H1 (cell line): ENCODE results near the gene BCLAF3. TPM values are rescaled to one million over a fixed set of nuclear protein-coding genes. Genes with fewer than 3 reads are reported as not detected.

ENCODE experiments used
- CTCF ChIA-PET: fragments of 300-600 bp; sonication (Branson Sonifier 250); formaldehyde crosslinking; loops from one replicate; lab custom pipeline; 2021; ENCODE audit not compliant: partially characterized antibody; lab: Charles Lee
- POLR2A ChIA-PET: fragments of 300-600 bp; sonication (Branson Sonifier 250); formaldehyde crosslinking; loops from one replicate; lab custom pipeline; 2021; ENCODE audit warnings: inconsistent platforms; ENCODE audit not compliant: partially characterized antibody; lab: Charles Lee
- DNase-seq, 2 experiments: peaks; one replicate each; pipeline versions ENCODE4 v3.0.0 to v3.0.0-alpha.2; 2010 to 2022; ENCODE audit warnings: low spot score in 2 of 2, low read depth in 1 of 2, mixed read lengths in 1 of 2
- FAIRE-seq: peaks from 2 replicates; lab custom pipeline; 2011; peaks lifted over from hg19 to GRCh38; lab: Jason Lieb, UNC
- H2AFZ ChIP-seq: 2 replicates; pipeline ENCODE4 v1.8.1; 2012; ENCODE audit warnings: low read length, inconsistent platforms
- H2AK5ac ChIP-seq: 2 replicates; pipeline ENCODE4 v1.6.1; 2013; ENCODE audit warnings: low read depth, low read length
- H2BK120ac ChIP-seq: replicated peaks from 2 replicates; pipeline ENCODE3; 2013; ENCODE audit warnings: low read depth, low read length, inconsistent platforms
- H2BK12ac ChIP-seq: 2 replicates; pipeline ENCODE4 v1.6.1; 2013; ENCODE audit warnings: low read depth, low read length
- H2BK15ac ChIP-seq: 2 replicates; pipeline ENCODE4 v1.6.1; 2013; ENCODE audit warnings: low read length
- H2BK20ac ChIP-seq: 2 replicates; pipeline ENCODE4 v1.6.1; 2013; ENCODE audit warnings: low read length
- H2BK5ac ChIP-seq: 2 replicates; pipeline ENCODE4 v1.6.1; 2013; ENCODE audit warnings: low read depth, low read length
- H3K14ac ChIP-seq: 2 replicates; pipeline ENCODE4 v1.6.1; 2013; ENCODE audit warnings: inconsistent platforms; ENCODE audit not compliant: insufficient read length
- H3K18ac ChIP-seq: 2 replicates; pipeline ENCODE4 v1.6.1; 2013; ENCODE audit warnings: low read length; ENCODE audit errors: extremely low read depth
- H3K23ac ChIP-seq: 2 replicates; pipeline ENCODE4 v1.6.1; 2013; ENCODE audit warnings: inconsistent platforms; ENCODE audit not compliant: insufficient read length
- H3K23me2 ChIP-seq: 2 replicates; pipeline ENCODE4 v1.6.1; 2013; ENCODE audit warnings: low read depth, low read length
- H3K27ac ChIP-seq: 2 replicates; pipeline ENCODE4 v1.6.1; 2011; ENCODE audit warnings: low read depth, low read length, inconsistent platforms
- H3K27me3 ChIP-seq, 4 experiments: replicated peaks in 1 of 4; 1 replicate in 1 of 4; 2 replicates in 3 of 4; pipeline versions ENCODE4 v1.6.1 to v1.8.1; 2011 to 2013; ENCODE audit warnings: low read length in 3 of 4, mild to moderate bottlenecking in 3 of 4, inconsistent platforms in 2 of 4, mixed read lengths in 2 of 4, moderate library complexity in 1 of 4; ENCODE audit not compliant: control insufficient read depth in 3 of 4, insufficient read depth in 3 of 4; ENCODE audit errors: extremely low read depth in 1 of 4
- H3K36me3 ChIP-seq, 4 experiments: 2 replicates each; pipeline versions ENCODE4 v1.6.1 to v1.8.1; 2011 to 2013; ENCODE audit warnings: mild to moderate bottlenecking in 4 of 4, low read length in 3 of 4, moderate library complexity in 2 of 4, control low read depth in 1 of 4, inconsistent platforms in 1 of 4; ENCODE audit not compliant: insufficient read depth in 4 of 4, control insufficient read depth in 2 of 4
- H3K4ac ChIP-seq: replicated peaks from 2 replicates; pipeline ENCODE3; 2013; ENCODE audit warnings: low read length, low read depth, mixed read lengths, inconsistent platforms; ENCODE audit not compliant: insufficient read length
- H3K4me1 ChIP-seq, 4 experiments: replicated peaks in 1 of 4; 1 replicate in 1 of 4; 2 replicates in 3 of 4; pipeline versions ENCODE4 v1.6.1 to v1.8.1; 2011 to 2013; ENCODE audit warnings: low read length in 3 of 4, inconsistent platforms in 2 of 4, mixed read lengths in 1 of 4; ENCODE audit not compliant: insufficient read depth in 4 of 4, control insufficient read depth in 3 of 4
- H3K4me2 ChIP-seq, 2 experiments: 2 replicates each; pipeline versions ENCODE4 v1.6.1 to v1.8.1; 2011 to 2013; ENCODE audit warnings: low read depth in 2 of 2, low read length in 2 of 2, control low read depth in 1 of 2, inconsistent platforms in 1 of 2, mild to moderate bottlenecking in 1 of 2; ENCODE audit not compliant: insufficient read depth in 1 of 2
- H3K4me3 ChIP-seq, 4 experiments: fragments of 200-600, 300-600 bp in 1 of 4; sonication (generic), shearing (Covaris generic), sonication (Bioruptor Twin) in 1 of 4; 2 replicates each; pipeline versions ENCODE4 v1.5.1 to v1.8.1; 2011 to 2016; ENCODE audit warnings: low read length in 4 of 4, low read depth in 3 of 4, control low read depth in 2 of 4, inconsistent platforms in 2 of 4, mild to moderate bottlenecking in 2 of 4, mixed read lengths in 1 of 4, moderate library complexity in 1 of 4; ENCODE audit not compliant: insufficient read depth in 2 of 4; ENCODE audit errors: extremely low read depth in 1 of 4
- H3K56ac ChIP-seq: replicated peaks from 2 replicates; pipeline ENCODE3; 2013; ENCODE audit warnings: low read depth, mild to moderate bottlenecking, mixed read lengths, low read length, inconsistent platforms; ENCODE audit not compliant: insufficient read length
- H3K79me1 ChIP-seq: 2 replicates; pipeline ENCODE4 v1.6.1; 2013; ENCODE audit warnings: low read depth, low read length, control low read depth
- H3K79me2 ChIP-seq, 2 experiments: 2 replicates each; pipeline versions ENCODE4 v1.6.1 to v1.8.1; 2012 to 2013; ENCODE audit warnings: low read length in 2 of 2, mild to moderate bottlenecking in 2 of 2, inconsistent platforms in 1 of 2; ENCODE audit not compliant: insufficient read depth in 2 of 2, control insufficient read depth in 1 of 2
- H3K9ac ChIP-seq, 4 experiments: replicated peaks in 1 of 4; 1 replicate in 1 of 4; 2 replicates in 3 of 4; pipeline versions ENCODE4 v1.6.1 to v1.8.1; 2011 to 2013; ENCODE audit warnings: low read depth in 3 of 4, low read length in 3 of 4, control low read depth in 2 of 4, mild to moderate bottlenecking in 2 of 4, moderate library complexity in 2 of 4, inconsistent platforms in 1 of 4; ENCODE audit errors: extremely low read depth in 1 of 4
- H3K9me3 ChIP-seq, 2 experiments: 2 replicates each; pipeline versions ENCODE4 v1.6.1 to v1.8.1; 2012 to 2013; ENCODE audit warnings: mild to moderate bottlenecking in 2 of 2, moderate library complexity in 2 of 2, control low read depth in 1 of 2, inconsistent platforms in 1 of 2, low read depth in 1 of 2, low read length in 1 of 2, mixed read lengths in 1 of 2; ENCODE audit not compliant: insufficient read depth in 2 of 2
- H4K20me1 ChIP-seq, 2 experiments: replicated peaks in 1 of 2; 2 replicates each; pipeline versions ENCODE3 to v1.8.1; 2011 to 2013; ENCODE audit warnings: inconsistent platforms in 2 of 2, low read length in 2 of 2, mild to moderate bottlenecking in 1 of 2; ENCODE audit not compliant: insufficient read depth in 2 of 2, control insufficient read depth in 1 of 2
- H4K5ac ChIP-seq: 2 replicates; pipeline ENCODE4 v1.6.1; 2013; ENCODE audit warnings: low read length, low read depth, mixed read lengths, inconsistent platforms; ENCODE audit not compliant: insufficient read length
- H4K8ac ChIP-seq: 2 replicates; pipeline ENCODE4 v1.8.0; 2013; ENCODE audit warnings: mild to moderate bottlenecking, moderate library complexity, low read length, inconsistent platforms; ENCODE audit not compliant: insufficient read depth; ENCODE audit errors: extremely low read depth
- H4K91ac ChIP-seq: replicated peaks from 2 replicates; pipeline ENCODE3; 2013; ENCODE audit warnings: low read length, mixed read lengths, inconsistent platforms; ENCODE audit not compliant: insufficient read length
- ASH2L ChIP-seq: fragments of 200-600, 300-600 bp; sonication (generic); IDR thresholded peaks from one replicate; pipeline ENCODE4 v1.7.1; 2017; ENCODE audit warnings: low read length
- CHD1 ChIP-seq: IDR thresholded peaks from 2 replicates; pipeline ENCODE4 v1.6.1; 2012; ENCODE audit warnings: low read depth, low read length, improper control_type of control experiment
- EP300 ChIP-seq, 2 experiments: IDR thresholded peaks; 1 replicate in 1 of 2; 2 replicates in 1 of 2; pipeline ENCODE4 v1.6.1; 2011 to 2012; ENCODE audit warnings: low read depth in 2 of 2, low read length in 2 of 2, mild to moderate bottlenecking in 2 of 2, borderline replicate concordance in 1 of 2, inconsistent platforms in 1 of 2, moderate library complexity in 1 of 2
- JUN ChIP-seq: IDR thresholded peaks from 2 replicates; pipeline ENCODE4 v1.6.1; 2011; ENCODE audit warnings: low read depth, mild to moderate bottlenecking, improper control_type of control experiment, low read length
- SIRT6 ChIP-seq: IDR thresholded peaks from one replicate; pipeline ENCODE4 v1.7.1; 2012; ENCODE audit warnings: low read length, inconsistent platforms
- SP2 ChIP-seq: IDR thresholded peaks from 2 replicates; pipeline ENCODE4 v1.6.1; 2012; ENCODE audit warnings: mild to moderate bottlenecking, low read length, inconsistent platforms
- TBP ChIP-seq: IDR thresholded peaks from 2 replicates; pipeline ENCODE4 v1.6.1; 2011; ENCODE audit warnings: low read depth, low read length, improper control_type of control experiment
- WGBS, 2 experiments: shearing (Covaris generic) in 1 of 2; methylation state at CpG; one replicate each; pipeline versions ENCODE4 v1.1.6 to v1.1.7; 2013 to 2015; ENCODE audit warnings: low lambda C conversion rate in 2 of 2, mixed read lengths in 2 of 2, inconsistent platforms in 1 of 2, low coverage in 1 of 2, missing lambda C conversion rate in 1 of 2; ENCODE audit not compliant: insufficient replicate concordance in 2 of 2, insufficient coverage in 1 of 2, insufficient read length in 1 of 2; ENCODE audit errors: extremely low coverage in 1 of 2, missing lambda C conversion rate in 1 of 2; 5-methylcytosine and 5-hydroxymethylcytosine counted together
- polyA plus RNA-seq, 7 experiments: library from polyadenylated mRNA; depleted of rRNA in 3 of 7; stranded (reverse) in 5 of 7; unstranded in 2 of 7; fragments of >200 nt in 5 of 7; fragments of 200-250 nt in 2 of 7; gene quantifications; 1 replicate in 5 of 7; 2 replicates in 1 of 7; 4 replicates in 1 of 7; pipeline versions ENCODE4 v1.2.1 to v1.2.3, GENCODE V29; 2011 to 2013; ENCODE audit warnings: missing spikeins in 2 of 7, mixed read lengths in 2 of 7
- total RNA-seq: library from RNA; stranded (reverse); fragmentation: NEBNext Ultra II Directional; extraction: Animal tissue kit (Norgen Biotek cat#: 25700); gene quantifications from 2 replicates; pipeline ENCODE4 v1.2.1, GENCODE V29; 2021
- TF ChIP-seq, protein P1 (sequence below), 3 experiments: IDR thresholded peaks; 1 replicate in 2 of 3; 2 replicates in 1 of 3; pipeline versions ENCODE4 v1.5.1 to v1.6.1; 2011; ENCODE audit warnings: low read length in 3 of 3, mild to moderate bottlenecking in 3 of 3, inconsistent platforms in 2 of 3, low read depth in 1 of 3, moderate library complexity in 1 of 3; ENCODE audit not compliant: insufficient read depth in 1 of 3; ENCODE audit errors: control extremely low read depth in 1 of 3
- TF ChIP-seq, protein P2 (sequence below): IDR thresholded peaks from 2 replicates; pipeline ENCODE4 v1.6.1; 2011; ENCODE audit warnings: low read length, improper control_type of control experiment

Gene BCLAF3
- total and polyA plus RNA-seq, 2 of the 8 experiments (the other 6 are each of a cell fraction or from before 2014, with no cell fraction given), result 1.3 to 9.0 TPM

DNA sequence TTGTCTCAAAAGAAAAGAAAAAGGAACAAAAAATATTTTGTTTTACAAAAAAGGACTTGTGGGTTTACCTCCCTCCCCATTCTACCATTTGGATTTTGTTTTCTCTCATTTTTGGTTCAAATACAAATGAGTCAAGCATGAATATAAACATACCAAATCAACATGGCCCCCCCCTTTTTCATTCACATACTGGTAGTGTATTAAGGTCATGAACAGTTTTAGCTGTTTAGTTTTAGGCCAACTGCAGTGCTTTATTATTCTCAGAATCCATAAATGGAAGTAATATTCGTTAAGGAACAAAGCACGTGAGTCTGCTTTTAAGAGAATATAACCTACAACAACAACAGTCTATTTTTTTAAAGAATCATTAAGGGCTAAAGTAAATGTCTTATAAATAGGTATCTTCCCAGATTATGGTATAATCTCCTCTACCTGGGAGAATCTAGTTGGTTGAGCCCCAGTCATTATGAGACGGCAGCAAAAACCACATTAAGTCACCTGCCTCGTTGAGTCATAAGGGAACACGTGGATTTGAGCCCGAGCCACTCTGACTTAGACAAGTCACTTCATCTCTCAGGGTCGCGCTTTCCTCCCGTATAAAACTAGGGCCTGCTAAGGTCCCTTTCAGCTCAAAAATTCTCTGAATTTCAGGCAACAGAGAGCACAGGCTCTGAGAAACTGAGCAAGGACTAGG, 26.7 kb downstream of the BCLAF3 start:
- H2BK12ac ChIP-seq, result no peak overlapping the region
- H3K9me3 ChIP-seq, result no peaks in the 10 kb centered on the region
- H2BK20ac ChIP-seq, result no peak overlapping the region
- no peak overlapping the region for H3K9ac ChIP-seq
- FAIRE-seq (no peak), DNase-seq (no peak)
- H4K8ac ChIP-seq, result no peak overlapping the region
- no peaks in the 10 kb centered on the region for H3K23me2 ChIP-seq
- no peak overlapping the region for H3K14ac ChIP-seq
- no peaks in the 10 kb centered on the region for H3K79me2 ChIP-seq
- H3K27me3 ChIP-seq, result no peaks in the 10 kb centered on the region
- no peak overlapping the region for H3K27ac ChIP-seq
- no peak overlapping the region for H3K4me3 ChIP-seq
- WGBS, 2 experiments, result 96% methylated on average over 9 of the region's 9 CpGs; no CpG with 5 or more reads in 1 of the 2 experiments
- H4K20me1 ChIP-seq, result no peaks in the 10 kb centered on the region
- H4K5ac ChIP-seq, result no peak overlapping the region
- H3K56ac ChIP-seq, result no peak overlapping the region
- no peak overlapping the region for H3K23ac ChIP-seq
- H2BK15ac ChIP-seq, result no peak overlapping the region
- no peaks in the 10 kb centered on the region for H3K79me1 ChIP-seq
- H3K4me1 ChIP-seq, result no peaks in the 10 kb centered on the region
- H4K91ac ChIP-seq, result no peak overlapping the region
- H3K4ac ChIP-seq, result no peak overlapping the region
- CTCF ChIA-PET, result no interaction called here
- POLR2A ChIA-PET, result no interaction called here
- no peak overlapping the region for H3K4me2 ChIP-seq
- H2BK120ac ChIP-seq, result no peak overlapping the region
- no peak overlapping the region for H2AFZ ChIP-seq
- H3K18ac ChIP-seq, result no peak overlapping the region
- H3K36me3 ChIP-seq, result peaks cover 0 to 11% (median 0%) of the 10 kb centered on the region in 4 experiments; a peak in 2 of 8 replicates
- H2BK5ac ChIP-seq, result no peak overlapping the region
- H2AK5ac ChIP-seq, result no peak overlapping the region
- TF ChIP-seq, protein P1, sequence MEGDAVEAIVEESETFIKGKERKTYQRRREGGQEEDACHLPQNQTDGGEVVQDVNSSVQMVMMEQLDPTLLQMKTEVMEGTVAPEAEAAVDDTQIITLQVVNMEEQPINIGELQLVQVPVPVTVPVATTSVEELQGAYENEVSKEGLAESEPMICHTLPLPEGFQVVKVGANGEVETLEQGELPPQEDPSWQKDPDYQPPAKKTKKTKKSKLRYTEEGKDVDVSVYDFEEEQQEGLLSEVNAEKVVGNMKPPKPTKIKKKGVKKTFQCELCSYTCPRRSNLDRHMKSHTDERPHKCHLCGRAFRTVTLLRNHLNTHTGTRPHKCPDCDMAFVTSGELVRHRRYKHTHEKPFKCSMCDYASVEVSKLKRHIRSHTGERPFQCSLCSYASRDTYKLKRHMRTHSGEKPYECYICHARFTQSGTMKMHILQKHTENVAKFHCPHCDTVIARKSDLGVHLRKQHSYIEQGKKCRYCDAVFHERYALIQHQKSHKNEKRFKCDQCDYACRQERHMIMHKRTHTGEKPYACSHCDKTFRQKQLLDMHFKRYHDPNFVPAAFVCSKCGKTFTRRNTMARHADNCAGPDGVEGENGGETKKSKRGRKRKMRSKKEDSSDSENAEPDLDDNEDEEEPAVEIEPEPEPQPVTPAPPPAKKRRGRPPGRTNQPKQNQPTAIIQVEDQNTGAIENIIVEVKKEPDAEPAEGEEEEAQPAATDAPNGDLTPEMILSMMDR (IDR thresholded peaks at IDR 0.05; ENCODE audit: control extremely low read depth in 1 of 3, insufficient read depth in 1 of 3, low read depth in 1 of 3, low read length in 3 of 3), result no peak
- TF ChIP-seq JUN (no peak), ASH2L (no peak), EP300 (IDR thresholded peaks at IDR 0.05; ENCODE audit: borderline replicate concordance in 1 of 2, low read depth in 2 of 2, low read length in 2 of 2) (no peak), SIRT6 (no peak), SP2 (no peak), CHD1 (no peak), TBP (no peak)
- TF ChIP-seq, protein P2, sequence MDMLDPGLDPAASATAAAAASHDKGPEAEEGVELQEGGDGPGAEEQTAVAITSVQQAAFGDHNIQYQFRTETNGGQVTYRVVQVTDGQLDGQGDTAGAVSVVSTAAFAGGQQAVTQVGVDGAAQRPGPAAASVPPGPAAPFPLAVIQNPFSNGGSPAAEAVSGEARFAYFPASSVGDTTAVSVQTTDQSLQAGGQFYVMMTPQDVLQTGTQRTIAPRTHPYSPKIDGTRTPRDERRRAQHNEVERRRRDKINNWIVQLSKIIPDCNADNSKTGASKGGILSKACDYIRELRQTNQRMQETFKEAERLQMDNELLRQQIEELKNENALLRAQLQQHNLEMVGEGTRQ, result no peak
